IMR-90 (cell line): ENCODE results near the gene PDE8B. TPM values are rescaled to one million over a fixed set of nuclear protein-coding genes. Genes with fewer than 3 reads are reported as not detected.

ENCODE experiments used
- ATAC-seq: fragments of 200-7000 bp; cut with Tn5 transposase; 2 replicates; pipeline ENCODE4 v1.9.1; 2020; ENCODE audit warnings: low read depth, mild to moderate bottlenecking, moderate library complexity
- BruUV-seq: library from RNA; stranded (reverse); fragments of 400-500 nt; replicated peaks from 2 replicates; lab custom pipeline; 2021; lab: Mats Ljungman, UMichigan
- CTCF ChIA-PET: fragments of 300-600 bp; formaldehyde crosslinking; extraction: SDS; loops from one replicate; lab custom pipeline; 2021; ENCODE audit warnings: antibody characterized with exemption; lab: Yijun Ruan, JAX
- POLR2A ChIA-PET: fragments of 300-600 bp; sonication (Branson Sonifier 250); formaldehyde crosslinking; loops from one replicate; lab custom pipeline; 2022; ENCODE audit warnings: antibody characterized with exemption; ENCODE audit not compliant: unreplicated experiment; lab: Charles Lee
- DNase-seq: peaks from one replicate; pipeline ENCODE4 v3.0.0; 2013
- H2AFZ ChIP-seq: replicated peaks from 2 replicates; pipeline ENCODE3; 2013; ENCODE audit warnings: low read length, mild to moderate bottlenecking; ENCODE audit not compliant: poor library complexity
- H2AK5ac ChIP-seq: 2 replicates; pipeline ENCODE4 v1.6.1; 2013; ENCODE audit warnings: low read depth, low read length, inconsistent platforms
- H2AK9ac ChIP-seq: replicated peaks from 2 replicates; pipeline ENCODE3; 2013; ENCODE audit warnings: mild to moderate bottlenecking, low read depth, low read length, moderate library complexity; ENCODE audit not compliant: poor library complexity
- H2BK120ac ChIP-seq: 2 replicates; pipeline ENCODE4 v1.6.1; 2013; ENCODE audit warnings: low read depth, low read length, inconsistent platforms
- H2BK15ac ChIP-seq: 3 replicates; pipeline ENCODE4 v1.6.1; 2013; ENCODE audit warnings: low read depth, low read length, inconsistent platforms
- H2BK20ac ChIP-seq: 2 replicates; pipeline ENCODE4 v1.6.1; 2013; ENCODE audit warnings: low read depth, mild to moderate bottlenecking, inconsistent platforms, low read length, moderate library complexity
- H2BK5ac ChIP-seq: 2 replicates; pipeline ENCODE4 v1.6.1; 2013; ENCODE audit warnings: mild to moderate bottlenecking, low read depth, low read length, inconsistent platforms; ENCODE audit not compliant: poor library complexity, severe bottlenecking
- H3K14ac ChIP-seq: replicated peaks from 2 replicates; pipeline ENCODE4 v1.6.1; 2013; ENCODE audit warnings: low read depth, low read length, inconsistent platforms
- H3K18ac ChIP-seq: 2 replicates; pipeline ENCODE4 v1.6.1; 2013; ENCODE audit warnings: low read depth, low read length, control low read depth
- H3K23ac ChIP-seq: 2 replicates; pipeline ENCODE4 v1.6.1; 2013; ENCODE audit warnings: low read depth, low read length, inconsistent platforms
- H3K27ac ChIP-seq: 2 replicates; pipeline ENCODE4 v1.5.1; 2013; ENCODE audit warnings: mild to moderate bottlenecking, control low read depth, low read length; ENCODE audit not compliant: insufficient read depth
- H3K27me3 ChIP-seq: 2 replicates; pipeline ENCODE4 v1.6.1; 2013; ENCODE audit warnings: low read length; ENCODE audit not compliant: control insufficient read depth, insufficient read depth
- H3K36me3 ChIP-seq: 2 replicates; pipeline ENCODE4 v1.6.1; 2013; ENCODE audit warnings: low read length, mixed read lengths; ENCODE audit not compliant: control insufficient read depth, insufficient read depth
- H3K4ac ChIP-seq: 2 replicates; pipeline ENCODE4 v1.6.1; 2013; ENCODE audit warnings: low read depth, low read length, inconsistent platforms
- H3K4me1 ChIP-seq: 2 replicates; pipeline ENCODE4 v1.6.1; 2013; ENCODE audit warnings: low read length, mixed read lengths; ENCODE audit not compliant: control insufficient read depth, insufficient read depth
- H3K4me2 ChIP-seq: 2 replicates; pipeline ENCODE4 v1.6.1; 2013; ENCODE audit warnings: low read depth, mild to moderate bottlenecking, control low read depth, low read length, moderate library complexity
- H3K4me3 ChIP-seq: 2 replicates; pipeline ENCODE4 v1.5.1; 2013; ENCODE audit warnings: low read depth, mild to moderate bottlenecking, control low read depth, low read length, moderate library complexity; ENCODE audit not compliant: insufficient read depth
- H3K56ac ChIP-seq: 2 replicates; pipeline ENCODE4 v1.6.1; 2013; ENCODE audit warnings: low read length, inconsistent platforms; ENCODE audit not compliant: insufficient read depth; ENCODE audit errors: extremely low read depth
- H3K79me1 ChIP-seq, 2 experiments: 2 replicates each; pipeline ENCODE4 v1.6.1; 2013; ENCODE audit warnings: low read length in 2 of 2, inconsistent platforms in 1 of 2, low read depth in 1 of 2
- H3K9ac ChIP-seq: 2 replicates; pipeline ENCODE4 v1.6.1; 2013; ENCODE audit warnings: low read depth, low read length, control low read depth
- H3K9me1 ChIP-seq: 2 replicates; pipeline ENCODE4 v1.6.1; 2013; ENCODE audit warnings: low read length, inconsistent platforms; ENCODE audit not compliant: insufficient read depth
- H3K9me3 ChIP-seq: 2 replicates; pipeline ENCODE4 v1.6.1; 2013; ENCODE audit warnings: low read length; ENCODE audit not compliant: control insufficient read depth, insufficient read depth
- H4K20me1 ChIP-seq: 2 replicates; pipeline ENCODE4 v1.6.1; 2013; ENCODE audit warnings: low read length, inconsistent platforms; ENCODE audit not compliant: insufficient read depth
- H4K5ac ChIP-seq: 2 replicates; pipeline ENCODE4 v1.6.1; 2013; ENCODE audit warnings: mild to moderate bottlenecking, low read depth, low read length, control low read depth
- H4K8ac ChIP-seq, 2 experiments: 2 replicates each; pipeline ENCODE4 v1.6.1; 2013; ENCODE audit warnings: low read depth in 2 of 2, low read length in 2 of 2, control low read depth in 1 of 2, inconsistent platforms in 1 of 2
- H4K91ac ChIP-seq: 2 replicates; pipeline ENCODE4 v1.6.1; 2013; ENCODE audit warnings: low read depth, low read length, inconsistent platforms; ENCODE audit not compliant: insufficient read depth
- BHLHE40 ChIP-seq: fragments of 150-350 bp; IDR thresholded peaks from 2 replicates; pipeline ENCODE4 v1.6.1; 2016; ENCODE audit warnings: mild to moderate bottlenecking, low read depth, low read length
- CTCF ChIP-seq: conservative IDR thresholded peaks from 2 replicates; pipeline ENCODE4 v1.5.1; 2012; ENCODE audit warnings: mild to moderate bottlenecking, low read depth, low read length, improper control_type of control experiment
- WGBS, 2 experiments: methylation state at CpG; one replicate each; pipeline versions ENCODE4 v1.1.5 to v1.1.7; 2013; ENCODE audit warnings: missing lambda C conversion rate in 2 of 2; ENCODE audit not compliant: insufficient read length in 1 of 2; ENCODE audit errors: extremely low coverage in 2 of 2; 5-methylcytosine and 5-hydroxymethylcytosine counted together
- dilution Hi-C: fragments of 300-500 bp; cut with HindIII; formaldehyde crosslinking; loops from one replicate; pipeline ENCODE4 v1.14.3; 2018; ENCODE audit warnings: low sequenced_read_pairs; ENCODE audit not compliant: unreplicated experiment
- in situ Hi-C: fragments of 300-500 bp; cut with MboI; formaldehyde crosslinking; loops from 3 replicates; pipeline ENCODE4 v1.14.3; 2019; ENCODE audit warnings: low sequenced_read_pairs, inconsistent platforms, mixed read lengths
- intact Hi-C: fragments of 100-400 bp; cut with micrococcal nuclease; formaldehyde crosslinking; loops from 2 replicates; pipeline ENCODE4 v1.10.0; 2022
- polyA plus RNA-seq, 3 experiments: library from polyadenylated mRNA; depleted of rRNA; stranded (reverse); fragments of >200 nt; gene quantifications; 2 replicates each; pipeline ENCODE4 v1.2.3, GENCODE V29; 2012; ENCODE audit warnings: low replicate concordance in 1 of 3
- total RNA-seq: library from RNA; depleted of rRNA; stranded (reverse); fragments of >200 nt; gene quantifications from 2 replicates; pipeline ENCODE4 v1.2.3, GENCODE V29; 2012
- TF ChIP-seq, protein P1 (sequence below): fragments of 150-350 bp; IDR thresholded peaks from 2 replicates; pipeline ENCODE4 v1.6.1; 2017; ENCODE audit warnings: mild to moderate bottlenecking, antibody characterized with exemption, low read length, low read depth

The PDE8B gene
- total and polyA plus RNA-seq, 2 of the 4 experiments (the other 2 are of a cell fraction), result under 0.01 to 0.03 TPM

DNA sequence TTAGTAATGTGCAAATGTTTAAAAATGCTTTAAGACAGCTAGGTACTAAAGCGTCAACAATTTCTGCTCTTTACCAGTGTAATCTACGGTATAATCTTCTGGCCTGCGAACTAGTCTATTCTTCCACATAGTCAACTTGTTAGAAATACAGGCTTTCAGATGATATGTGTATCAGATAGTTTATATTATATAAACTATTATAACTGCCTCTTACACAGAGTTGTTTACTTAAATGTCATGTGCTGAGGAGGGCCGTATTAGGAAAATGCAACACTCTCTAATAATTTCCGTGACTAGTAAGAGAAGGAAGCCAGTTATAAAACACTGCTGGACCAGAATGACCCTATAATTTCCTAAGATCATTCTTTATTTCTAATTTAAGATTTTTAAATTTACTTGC lies 218.0 kb downstream of the PDE8B start:
- H2BK120ac ChIP-seq, result no peak overlapping the region
- no peak overlapping the region for H2BK5ac ChIP-seq
- intact Hi-C loops, result loop anchor here (5.0 kb wide), 1 partner anchor 64 kb away; the partner anchor contains the start of gene WDR41
- ATAC-seq (peak; percentile 38), DNase-seq (peak; percentile 42)
- no peak overlapping the region for H2AK5ac ChIP-seq
- H3K79me1 ChIP-seq, result peaks cover 0 to 7% of the 10 kb centered on the region in 2 experiments; a peak in 1 of 4 replicates
- dilution Hi-C loops, result no loop called here
- H3K9ac ChIP-seq, result no peak overlapping the region
- no peak overlapping the region for H3K27ac ChIP-seq
- H3K4me1 ChIP-seq, result peaks cover 22% of the 10 kb centered on the region
- H4K5ac ChIP-seq, result no peak overlapping the region
- no peak overlapping the region for H4K91ac ChIP-seq
- no peak overlapping the region for H3K4ac ChIP-seq
- no peaks in the 10 kb centered on the region for H4K20me1 ChIP-seq
- H3K4me3 ChIP-seq, result no peak overlapping the region
- no TSS peak for BruUV-seq
- H3K36me3 ChIP-seq, result peaks cover 3% of the 10 kb centered on the region
- no peak overlapping the region for H2AK9ac ChIP-seq
- H3K9me1 ChIP-seq, result peaks cover 20% of the 10 kb centered on the region
- H3K4me2 ChIP-seq, result peak overlapping the region; percentile 59
- H2BK20ac ChIP-seq, result no peak overlapping the region
- CTCF ChIA-PET, result interaction anchor here (1.1 kb wide), 1 partner anchor 21 kb away, joined by 3 read pairs; no protein-coding TSS in a partner anchor
- POLR2A ChIA-PET, result no interaction called here
- H3K14ac ChIP-seq, result no peak overlapping the region
- H3K56ac ChIP-seq, result no peak overlapping the region
- WGBS, 2 experiments, result no CpG with 5 or more reads among the region's 5 CpGs
- H3K27me3 ChIP-seq, result no peaks in the 10 kb centered on the region
- no peak overlapping the region for H4K8ac ChIP-seq
- no peak overlapping the region for H3K18ac ChIP-seq
- H3K23ac ChIP-seq, result no peak overlapping the region
- H3K9me3 ChIP-seq, result no peaks in the 10 kb centered on the region
- peak; percentile 52; the same call in 1 of the 2 replicates for TF ChIP-seq BHLHE40
- TF ChIP-seq CTCF, result no peak
- TF ChIP-seq, protein P1, sequence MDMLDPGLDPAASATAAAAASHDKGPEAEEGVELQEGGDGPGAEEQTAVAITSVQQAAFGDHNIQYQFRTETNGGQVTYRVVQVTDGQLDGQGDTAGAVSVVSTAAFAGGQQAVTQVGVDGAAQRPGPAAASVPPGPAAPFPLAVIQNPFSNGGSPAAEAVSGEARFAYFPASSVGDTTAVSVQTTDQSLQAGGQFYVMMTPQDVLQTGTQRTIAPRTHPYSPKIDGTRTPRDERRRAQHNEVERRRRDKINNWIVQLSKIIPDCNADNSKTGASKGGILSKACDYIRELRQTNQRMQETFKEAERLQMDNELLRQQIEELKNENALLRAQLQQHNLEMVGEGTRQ, result peak; percentile 11; the same call in 1 of the 2 replicates
- in situ Hi-C loops, result no loop called here
- no peak overlapping the region for H2AFZ ChIP-seq
- no peak overlapping the region for H2BK15ac ChIP-seq
